ENCODE measurements around the gene NANS. TPM values are rescaled to one million over a fixed set of nuclear protein-coding genes. Genes with fewer than 3 reads are reported as not detected.
A peak's percentile ranks its signal among the peaks of the same experiment; 100 is the strongest.

Gene NANS, protein sequence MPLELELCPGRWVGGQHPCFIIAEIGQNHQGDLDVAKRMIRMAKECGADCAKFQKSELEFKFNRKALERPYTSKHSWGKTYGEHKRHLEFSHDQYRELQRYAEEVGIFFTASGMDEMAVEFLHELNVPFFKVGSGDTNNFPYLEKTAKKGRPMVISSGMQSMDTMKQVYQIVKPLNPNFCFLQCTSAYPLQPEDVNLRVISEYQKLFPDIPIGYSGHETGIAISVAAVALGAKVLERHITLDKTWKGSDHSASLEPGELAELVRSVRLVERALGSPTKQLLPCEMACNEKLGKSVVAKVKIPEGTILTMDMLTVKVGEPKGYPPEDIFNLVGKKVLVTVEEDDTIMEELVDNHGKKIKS
- 53.8 TPM for total RNA-seq
- long read RNA-seq, transcript NANS-201 (6 exons, 1,170 nt): major isoform, 51 of 65 reads
- long read RNA-seq, partial matches to known transcripts: 8 of 65 reads
- long read RNA-seq, other reads (novel, unspliced or antisense): 5 of 65 reads

DNA sequence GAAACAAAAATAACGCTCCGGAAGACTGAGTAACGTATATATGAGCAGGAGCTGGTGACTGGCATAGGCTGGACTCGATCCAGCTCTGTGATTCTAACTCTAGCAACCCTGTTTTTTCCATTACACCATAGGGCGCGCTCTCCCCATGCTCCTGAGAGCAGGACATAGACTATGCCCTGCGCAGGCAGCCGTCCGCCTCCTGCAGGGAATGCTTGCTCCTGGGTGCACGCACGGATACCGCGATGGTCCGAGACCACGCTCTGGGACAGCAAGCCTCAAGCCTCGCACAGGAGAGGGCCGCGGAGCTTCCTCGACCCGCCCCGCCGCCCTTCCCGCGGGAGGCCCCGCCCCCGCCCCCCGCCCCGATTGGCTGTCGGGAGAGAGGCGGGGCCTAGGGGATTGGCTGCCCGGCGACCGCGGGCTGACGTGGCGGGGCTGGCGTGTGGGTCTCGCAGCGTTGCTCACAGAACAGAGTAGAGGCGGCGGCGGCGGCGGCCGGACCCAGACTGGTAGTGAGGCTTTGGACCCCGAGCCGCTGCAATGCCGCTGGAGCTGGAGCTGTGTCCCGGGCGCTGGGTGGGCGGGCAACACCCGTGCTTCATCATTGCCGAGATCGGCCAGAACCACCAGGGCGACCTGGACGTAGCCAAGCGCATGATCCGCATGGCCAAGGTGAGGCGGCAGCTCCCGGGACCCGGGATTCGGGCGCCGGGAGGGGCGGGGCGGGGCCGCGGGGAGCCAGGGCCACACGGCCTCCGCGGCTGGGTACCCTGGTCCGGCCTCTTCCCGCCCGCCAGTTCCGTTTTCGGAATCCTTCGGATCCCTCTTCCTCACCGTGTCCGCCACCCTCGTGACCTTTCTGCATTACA lies at the start of gene NANS:
TSS of gene NANS (plus strand) at position 464 of the 869 bp plus-strand sequence. CDS start at position 541, 77 bp downstream.
- intact Hi-C loops (cut with DNase I): no loop called here
- peak; percentile 99 for ATAC-seq
- Histone ChIP-seq H3K4me1 (peaks cover 23% of the 10 kb centered on the region), H3K27ac (peak within 1 kb of the TSS; percentile 94), H3K4me3 (peak within 1 kb of the TSS; percentile 84), H3K9me3 (no peaks in the 10 kb centered on the region), H3K36me3 (peaks cover 12% of the 10 kb centered on the region), H3K27me3 (no peaks in the 10 kb centered on the region)
- peak; percentile 97 for DNase-seq
- TF ChIP-seq, protein P1, sequence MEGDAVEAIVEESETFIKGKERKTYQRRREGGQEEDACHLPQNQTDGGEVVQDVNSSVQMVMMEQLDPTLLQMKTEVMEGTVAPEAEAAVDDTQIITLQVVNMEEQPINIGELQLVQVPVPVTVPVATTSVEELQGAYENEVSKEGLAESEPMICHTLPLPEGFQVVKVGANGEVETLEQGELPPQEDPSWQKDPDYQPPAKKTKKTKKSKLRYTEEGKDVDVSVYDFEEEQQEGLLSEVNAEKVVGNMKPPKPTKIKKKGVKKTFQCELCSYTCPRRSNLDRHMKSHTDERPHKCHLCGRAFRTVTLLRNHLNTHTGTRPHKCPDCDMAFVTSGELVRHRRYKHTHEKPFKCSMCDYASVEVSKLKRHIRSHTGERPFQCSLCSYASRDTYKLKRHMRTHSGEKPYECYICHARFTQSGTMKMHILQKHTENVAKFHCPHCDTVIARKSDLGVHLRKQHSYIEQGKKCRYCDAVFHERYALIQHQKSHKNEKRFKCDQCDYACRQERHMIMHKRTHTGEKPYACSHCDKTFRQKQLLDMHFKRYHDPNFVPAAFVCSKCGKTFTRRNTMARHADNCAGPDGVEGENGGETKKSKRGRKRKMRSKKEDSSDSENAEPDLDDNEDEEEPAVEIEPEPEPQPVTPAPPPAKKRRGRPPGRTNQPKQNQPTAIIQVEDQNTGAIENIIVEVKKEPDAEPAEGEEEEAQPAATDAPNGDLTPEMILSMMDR (IDR thresholded peaks at IDR 0.05): no peak

DNA sequence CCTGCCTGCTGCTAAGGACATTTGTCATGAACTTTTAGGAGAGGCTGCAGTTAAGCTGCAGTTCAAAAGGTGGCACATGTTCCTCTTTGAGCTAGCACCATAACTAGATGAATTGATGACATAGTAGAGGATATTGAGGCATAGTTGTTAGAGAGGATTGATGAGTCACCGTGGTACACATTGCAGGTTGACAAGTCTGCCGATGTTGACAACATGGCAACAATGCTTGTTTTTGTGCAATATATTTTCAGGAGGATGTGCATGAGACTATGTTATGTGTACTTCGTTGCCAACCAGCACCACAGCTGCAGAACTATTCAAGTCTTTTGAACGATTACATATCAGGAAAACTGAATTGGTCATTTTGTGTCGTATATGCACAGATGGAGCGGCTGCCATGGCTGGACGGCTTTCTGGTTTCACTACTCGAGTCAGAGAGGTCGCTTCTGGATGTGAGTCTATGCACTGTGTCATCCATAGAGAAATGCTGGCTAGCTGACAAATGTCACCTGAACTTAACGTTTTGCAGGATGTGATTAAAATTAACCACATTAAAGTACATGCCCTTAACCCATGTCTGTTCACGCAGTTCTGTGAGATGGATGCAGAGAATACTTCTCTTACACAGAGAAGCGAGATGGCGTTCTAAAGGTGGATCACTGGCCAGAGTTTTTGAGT lies 49.1 kb upstream of the NANS start:
- no peak for ATAC-seq
- H3K4me3 ChIP-seq: no peak overlapping the region
- intact Hi-C loops (cut with DNase I): no loop called here
- no peaks in the 10 kb centered on the region for H3K9me3 ChIP-seq
- H3K36me3 ChIP-seq: peaks cover 80% of the 10 kb centered on the region
- TF ChIP-seq, protein P1 (IDR thresholded peaks at IDR 0.05): no peak
- no peaks in the 10 kb centered on the region for H3K27me3 ChIP-seq
- DNase-seq: no peak
- H3K4me1 ChIP-seq: peaks cover 23% of the 10 kb centered on the region
- H3K27ac ChIP-seq: no peak overlapping the region

DNA sequence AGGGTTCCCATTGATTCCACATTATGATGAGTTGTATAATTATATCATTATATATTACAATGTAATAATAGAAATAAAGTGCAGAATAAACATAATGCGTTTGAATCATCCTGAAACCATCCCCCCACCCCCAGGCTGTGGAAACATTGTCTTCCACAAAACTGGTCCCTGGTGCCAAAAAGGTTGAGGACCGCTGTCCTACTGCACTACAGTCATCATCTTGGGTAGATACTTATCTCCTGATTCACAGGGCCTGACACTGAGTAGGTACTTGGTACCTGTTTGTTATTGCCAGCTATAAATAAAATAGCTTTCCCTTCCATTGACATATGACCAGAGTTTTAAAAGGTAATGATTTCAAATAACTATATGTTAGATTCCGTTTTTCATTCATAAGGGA lies 47.8 kb upstream of the NANS start:
- DNase-seq (no peak), ATAC-seq (no peak)
- TF ChIP-seq, protein P1 (IDR thresholded peaks at IDR 0.05): no peak
- Histone ChIP-seq H3K4me3 (no peak overlapping the region), H3K9me3 (no peaks in the 10 kb centered on the region), H3K4me1 (peaks cover 14% of the 10 kb centered on the region), H3K27ac (no peak overlapping the region), H3K36me3 (peaks cover 89% of the 10 kb centered on the region), H3K27me3 (no peaks in the 10 kb centered on the region)
- intact Hi-C loops (cut with DNase I): no loop called here

DNA sequence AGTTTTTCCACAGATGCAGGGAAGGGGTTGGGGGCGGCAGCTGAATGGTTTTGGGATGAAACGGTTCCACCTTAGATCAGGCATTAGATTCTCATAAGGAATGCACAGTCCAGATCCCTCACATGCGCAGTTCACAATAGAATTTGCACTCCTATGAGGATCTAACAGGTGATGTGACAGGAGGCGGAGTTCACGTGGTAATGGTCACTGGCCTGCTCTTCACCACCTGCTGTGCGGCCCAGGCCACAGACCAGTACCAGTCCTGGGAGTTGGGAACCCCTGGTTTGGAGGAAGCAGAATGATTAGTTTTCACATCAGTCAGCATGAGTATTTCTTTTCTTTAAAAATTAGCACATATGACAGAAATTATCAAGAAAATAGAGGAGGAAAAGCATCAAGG lies 47.1 kb upstream of the NANS start:
- H3K4me3 ChIP-seq: no peak overlapping the region
- H3K27me3 ChIP-seq: no peaks in the 10 kb centered on the region
- peaks cover 14% of the 10 kb centered on the region for H3K4me1 ChIP-seq
- H3K27ac ChIP-seq: no peak overlapping the region
- no peaks in the 10 kb centered on the region for H3K9me3 ChIP-seq
- intact Hi-C loops (cut with DNase I): no loop called here
- no peak for ATAC-seq
- TF ChIP-seq, protein P1 (IDR thresholded peaks at IDR 0.05): no peak
- DNase-seq: no peak
- H3K36me3 ChIP-seq: peaks cover 90% of the 10 kb centered on the region

DNA sequence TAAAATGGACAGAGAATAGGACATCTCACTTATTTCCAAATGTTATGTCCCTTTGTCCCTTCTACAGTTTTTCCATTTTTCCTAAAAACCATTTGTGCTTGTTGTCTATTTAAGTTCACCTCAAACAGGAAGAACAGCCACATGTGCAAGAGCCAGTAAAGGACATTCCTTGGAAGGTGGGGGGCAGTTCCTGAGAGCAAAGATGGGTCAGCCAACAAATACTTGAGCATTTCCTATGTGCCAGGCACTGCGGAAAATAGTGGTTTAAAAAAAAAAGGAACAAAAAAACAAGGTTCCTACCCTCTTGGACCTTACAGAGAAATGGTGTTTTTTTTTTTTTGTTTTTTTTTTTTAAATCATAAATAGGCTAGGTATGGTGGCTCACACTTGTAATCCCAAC lies 46.6 kb upstream of the NANS start:
- Histone ChIP-seq H3K27ac (no peak overlapping the region), H3K4me1 (peaks cover 14% of the 10 kb centered on the region), H3K4me3 (no peak overlapping the region), H3K9me3 (no peaks in the 10 kb centered on the region), H3K27me3 (no peaks in the 10 kb centered on the region), H3K36me3 (peaks cover 90% of the 10 kb centered on the region)
- intact Hi-C loops (cut with DNase I): no loop called here
- TF ChIP-seq, protein P1 (IDR thresholded peaks at IDR 0.05): no peak
- ATAC-seq: peak; percentile 59
- DNase-seq: no peak

Measured in upper lobe of right lung (tissue), 1 donor.